Activated CD8-positive, alpha-beta memory T cell treated with anti-CD3 and anti-CD28 coated beads, Interleukin-2, amount 10 ng/mL, durations not matched to agents 7 days and 5 days (primary cell): ENCODE data around the gene GLIS2. TPM values are rescaled to one million over a fixed set of nuclear protein-coding genes. Genes with fewer than 3 reads are reported as not detected.
"Not testable (repeated sequence)": the region's sequence is repeated elsewhere in the genome, so short reads cannot be mapped to it uniquely, and the experiment has no call there.

ENCODE experiments used
- ATAC-seq: fragments of 150-1000 bp; cut with Tn5 transposase; one replicate; pipeline ENCODE4 v1.10.0; 2021; ENCODE audit warnings: moderate library complexity
- CTCF ChIA-PET: fragments of 350-600 bp; sonication (Branson Sonifier 250); formaldehyde crosslinking; loops from one replicate; lab custom pipeline; 2021; ENCODE audit warnings: antibody characterized with exemption; lab: Charles Lee
- DNase-seq: peaks from one replicate; pipeline ENCODE4 v3.0.0-alpha.2; 2020
- H3K27ac Mint-ChIP-seq: one replicate; pipeline ENCODE4 v1.8.0; 2021; ENCODE audit warnings: mild to moderate bottlenecking, mixed read lengths
- H3K27me3 Mint-ChIP-seq: one replicate; pipeline ENCODE4 v1.8.0; 2021; ENCODE audit warnings: mixed read lengths
- H3K36me3 Mint-ChIP-seq: one replicate; pipeline ENCODE4 v1.8.0; 2021; ENCODE audit warnings: mild to moderate bottlenecking, mixed read lengths
- H3K4me1 Mint-ChIP-seq: one replicate; pipeline ENCODE4 v1.8.0; 2021; ENCODE audit warnings: mixed read lengths
- H3K4me3 Mint-ChIP-seq: one replicate; pipeline ENCODE4 v1.8.0; 2021; ENCODE audit warnings: mild to moderate bottlenecking, moderate library complexity, mixed read lengths
- H3K9me3 Mint-ChIP-seq: one replicate; pipeline ENCODE4 v1.8.0; 2022; ENCODE audit warnings: low read depth, mixed read lengths
- total RNA-seq, 2 experiments: library from RNA; stranded (reverse); gene quantifications; one replicate each; pipeline ENCODE4 v1.2.3, GENCODE V29; 2021

GLIS2 gene
- total RNA-seq, 2 experiments from 2014 or later: 0.55 to 0.63 TPM

DNA sequence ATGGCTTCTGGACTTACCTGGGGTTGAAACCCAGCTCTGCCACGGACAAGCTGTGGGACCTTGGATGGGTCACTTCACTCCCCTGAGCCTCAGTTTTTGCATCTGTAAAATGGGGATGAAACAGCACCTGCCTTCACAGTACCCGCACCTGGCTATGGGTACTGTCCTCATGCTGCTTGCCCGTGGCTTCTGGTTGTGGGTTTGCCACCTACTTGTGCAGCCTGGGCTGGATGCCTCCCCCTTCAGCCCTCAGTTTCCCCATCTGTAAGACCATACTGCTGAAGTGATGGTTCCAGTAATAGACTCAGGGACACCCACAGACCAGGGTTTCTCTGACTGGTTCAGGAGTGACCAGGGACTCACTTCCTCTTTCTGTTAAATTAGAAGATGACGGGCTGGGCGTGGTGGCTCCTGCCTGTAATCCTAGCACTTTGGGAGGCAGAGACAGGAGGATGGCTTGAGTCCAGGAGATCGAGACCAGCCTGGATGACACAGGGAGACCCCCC lies 9.4 kb downstream of the GLIS2 start:
- ATAC-seq (no peak), DNase-seq (no peak)
- Mint-ChIP-seq H3K9me3 (no peaks in the 10 kb centered on the region), H3K27me3 (peaks cover 10% of the 10 kb centered on the region), H3K4me3 (no peak overlapping the region), H3K4me1 (peaks cover 3% of the 10 kb centered on the region), H3K27ac (no peak overlapping the region), H3K36me3 (no peaks in the 10 kb centered on the region)
- CTCF ChIA-PET: interaction anchor here (0.7 to 7.5 kb wide), 8 partner anchors 13 to 71 kb away, joined by 3 to 101 read pairs (median 5); partner anchors contain the start of gene TFAP4

DNA sequence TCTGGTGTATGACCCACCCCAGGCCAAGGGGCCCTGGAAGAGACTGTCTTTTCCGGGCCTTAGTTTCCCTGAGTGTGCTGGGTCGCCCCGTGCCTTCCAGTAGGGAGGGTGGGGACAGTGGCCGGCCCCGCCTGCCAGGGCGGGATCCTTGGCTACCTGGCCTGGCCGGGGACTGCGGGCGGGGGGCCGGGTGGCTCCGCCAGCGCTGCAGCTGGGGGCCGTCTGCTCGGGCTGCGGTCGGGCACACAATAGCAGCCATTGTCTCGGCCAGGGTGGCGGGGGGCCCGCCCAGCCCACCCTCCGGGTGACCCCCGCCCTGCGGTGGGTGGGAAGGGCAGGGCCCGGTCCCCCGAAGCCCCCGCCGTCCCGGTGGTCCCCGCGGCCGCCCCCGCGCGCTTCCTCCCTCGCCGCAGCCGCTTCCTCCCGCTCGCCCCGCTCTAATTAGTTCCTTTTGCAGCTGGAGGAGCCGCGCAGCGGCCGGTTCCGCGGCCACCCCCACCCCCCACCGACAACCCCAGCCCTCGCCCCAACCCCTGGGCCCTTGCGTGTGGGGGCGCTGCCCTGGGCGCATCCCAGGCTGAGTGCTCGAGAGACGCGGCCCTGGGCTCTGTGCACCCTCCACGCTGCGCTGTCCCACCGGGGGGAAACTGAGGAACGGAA lies 11.6 kb downstream of the GLIS2 start:
- no peaks in the 10 kb centered on the region for H3K36me3 Mint-ChIP-seq

DNA sequence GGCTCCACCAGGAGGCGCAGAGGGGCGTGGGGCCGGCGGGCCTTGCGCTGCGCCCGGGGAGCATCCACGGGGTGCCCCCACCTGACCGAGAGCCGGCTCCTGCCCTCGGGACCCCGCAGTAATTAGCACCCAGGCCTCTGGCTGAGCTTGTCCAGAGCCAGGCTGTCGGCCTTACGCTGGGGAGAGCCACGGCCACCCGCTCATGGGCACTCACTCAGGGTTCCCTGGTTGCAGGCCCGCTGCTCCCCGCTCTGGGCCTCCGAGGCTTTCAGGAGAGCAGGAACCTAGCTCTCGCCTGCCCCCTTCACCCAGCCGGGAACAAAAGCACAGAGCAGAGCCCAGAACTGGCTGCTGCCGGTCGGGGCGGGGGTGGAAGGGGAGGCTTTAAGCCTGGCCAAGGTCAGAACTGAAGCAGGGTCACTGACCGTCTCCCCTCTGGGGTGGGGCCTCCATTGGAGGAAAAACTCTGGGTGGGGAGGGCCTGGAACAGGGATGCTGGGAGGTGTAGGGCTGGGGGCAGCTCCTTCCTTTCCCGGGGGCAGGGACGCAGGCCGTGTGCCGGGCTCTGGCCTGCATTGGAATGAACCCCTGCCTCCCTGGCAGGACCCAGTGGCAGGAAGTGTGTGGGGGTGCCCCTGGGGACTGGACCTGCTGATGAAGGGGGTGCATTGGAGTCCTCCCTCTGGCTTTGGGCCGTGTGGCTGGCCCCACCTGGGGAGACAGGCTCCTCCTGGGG lies 12.3 kb downstream of the GLIS2 start:
- peak; percentile 65 for DNase-seq
- H3K4me3 Mint-ChIP-seq: no peak overlapping the region
- no peaks in the 10 kb centered on the region for H3K36me3 Mint-ChIP-seq
- peaks cover 3% of the 10 kb centered on the region for H3K4me1 Mint-ChIP-seq
- CTCF ChIA-PET: interaction anchor here (0.7 to 7.5 kb wide), 20 partner anchors 9 to 345 kb away, joined by 3 to 101 read pairs (median 6); partner anchors contain the start of gene TFAP4
- no peak overlapping the region for H3K27ac Mint-ChIP-seq
- peaks cover 10% of the 10 kb centered on the region for H3K27me3 Mint-ChIP-seq
- H3K9me3 Mint-ChIP-seq: no peaks in the 10 kb centered on the region
- ATAC-seq: peak; percentile 72

More for the DNA sequence above, 11.6 kb downstream of the GLIS2 start:
- no peak overlapping the region for H3K27ac Mint-ChIP-seq
- no peak for DNase-seq
- H3K4me1 Mint-ChIP-seq: peaks cover 3% of the 10 kb centered on the region
- ATAC-seq: no peak
- CTCF ChIA-PET: interaction anchor here (0.9 to 7.5 kb wide), 21 partner anchors 8 to 344 kb away, joined by 3 to 101 read pairs (median 5); partner anchors contain the start of genes GLIS2 and TFAP4
- peaks cover 10% of the 10 kb centered on the region for H3K27me3 Mint-ChIP-seq
- H3K4me3 Mint-ChIP-seq: no peak overlapping the region
- no peaks in the 10 kb centered on the region for H3K9me3 Mint-ChIP-seq

- H3K4me3 Mint-ChIP-seq: no peak overlapping the region
- H3K36me3 Mint-ChIP-seq: no peaks in the 10 kb centered on the region
- CTCF ChIA-PET: interaction anchor here (0.9 to 7.5 kb wide), 25 partner anchors 8 to 346 kb away, joined by 3 to 101 read pairs (median 5); partner anchors contain the start of gene TFAP4
- H3K9me3 Mint-ChIP-seq: no peaks in the 10 kb centered on the region
- no peak overlapping the region for H3K27ac Mint-ChIP-seq
- peaks cover 10% of the 10 kb centered on the region for H3K27me3 Mint-ChIP-seq
- H3K4me1 Mint-ChIP-seq: peaks cover 3% of the 10 kb centered on the region
- no peak for DNase-seq
- ATAC-seq: no peak
These were observed 13.2 kb downstream of the GLIS2 start for GRCh38 chr16:4328782-4329775.

- no peaks in the 10 kb centered on the region for H3K36me3 Mint-ChIP-seq
- peaks cover 10% of the 10 kb centered on the region for H3K27me3 Mint-ChIP-seq
- peaks cover 3% of the 10 kb centered on the region for H3K4me1 Mint-ChIP-seq
- H3K4me3 Mint-ChIP-seq: no peak overlapping the region
- peak; percentile 82 for ATAC-seq
- H3K9me3 Mint-ChIP-seq: no peaks in the 10 kb centered on the region
- no peak overlapping the region for H3K27ac Mint-ChIP-seq
- CTCF ChIA-PET: interaction anchor here (0.7 to 7.5 kb wide), 18 partner anchors 9 to 348 kb away, joined by 3 to 101 read pairs (median 4); partner anchors contain the start of gene TFAP4
- peak; percentile 82 for DNase-seq
These were observed 14.5 kb downstream of the GLIS2 start for GRCh38 chr16:4330277-4330874.

GRCh38 chr16:4332083-4332482 lies 16.2 kb downstream of the GLIS2 start:
- Mint-ChIP-seq H3K9me3 (no peaks in the 10 kb centered on the region), H3K4me1 (peaks cover 3% of the 10 kb centered on the region), H3K27me3 (peaks cover 6% of the 10 kb centered on the region), H3K4me3 (no peak overlapping the region), H3K36me3 (no peaks in the 10 kb centered on the region), H3K27ac (no peak overlapping the region)
- DNase-seq: no peak
- no peak for ATAC-seq
- CTCF ChIA-PET: interaction anchor here (1.2 to 7.5 kb wide), 7 partner anchors 7 to 349 kb away, joined by 3 to 101 read pairs (median 5); no protein-coding TSS in a partner anchor

DNA sequence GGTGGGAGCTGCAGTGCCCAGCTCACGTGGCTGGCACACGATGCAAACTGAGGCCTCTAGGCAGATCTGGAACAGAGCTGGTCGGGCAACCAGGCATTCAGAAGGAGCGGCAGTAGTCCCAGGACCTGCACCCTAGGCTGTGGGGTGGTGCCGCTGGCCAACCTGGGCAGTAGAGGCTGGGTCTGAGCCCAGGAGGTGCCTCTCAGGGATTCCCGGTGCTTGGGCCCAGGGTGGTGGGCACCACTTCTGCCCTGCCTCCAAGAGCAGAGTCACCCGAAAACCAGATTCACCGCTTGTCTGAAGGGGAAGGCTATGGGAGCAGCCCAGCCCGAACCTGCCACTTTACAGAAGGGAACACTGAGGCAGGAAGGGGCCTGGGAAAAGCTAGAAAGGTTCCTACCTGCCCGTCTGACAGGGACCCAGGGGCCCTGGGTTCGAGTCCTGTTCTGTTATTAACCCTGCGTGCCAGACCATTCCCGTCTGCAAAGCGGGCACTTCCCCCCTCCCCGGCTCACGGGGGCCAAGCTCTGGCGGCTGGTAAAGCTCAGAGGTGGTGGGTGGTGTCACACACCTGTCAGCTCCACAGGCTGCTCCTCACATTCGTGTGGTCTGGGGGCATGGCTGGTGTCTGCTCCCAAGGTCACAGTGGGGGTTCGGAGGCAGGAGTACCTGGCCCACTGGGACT lies 16.9 kb downstream of the GLIS2 start:
- Mint-ChIP-seq H3K9me3 (no peaks in the 10 kb centered on the region), H3K4me1 (peaks cover 3% of the 10 kb centered on the region), H3K4me3 (no peak overlapping the region), H3K36me3 (no peaks in the 10 kb centered on the region), H3K27me3 (peaks cover 6% of the 10 kb centered on the region), H3K27ac (no peak overlapping the region)
- no peak for DNase-seq
- CTCF ChIA-PET: interaction anchor here (1.2 to 7.5 kb wide), 5 partner anchors 26 to 350 kb away, joined by 3 to 101 read pairs (median 6); no protein-coding TSS in a partner anchor
- no peak for ATAC-seq

DNA sequence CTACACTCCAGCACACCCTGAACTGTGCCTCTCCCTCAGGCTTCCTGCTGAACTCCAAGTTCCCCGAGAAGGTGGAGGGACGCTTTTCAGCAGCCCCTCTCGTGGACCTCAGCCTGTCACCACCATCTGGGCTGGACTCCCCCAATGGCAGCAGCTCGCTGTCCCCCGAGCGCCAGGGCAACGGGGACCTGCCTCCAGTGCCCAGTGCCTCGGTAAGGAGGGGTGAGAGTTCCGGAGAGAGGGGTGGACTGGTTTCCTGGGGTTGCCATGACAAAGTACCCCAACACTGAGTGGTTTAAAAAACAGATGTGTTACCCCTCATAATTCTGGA lies 17.4 kb downstream of the GLIS2 start:
- H3K36me3 Mint-ChIP-seq: no peaks in the 10 kb centered on the region
- peaks cover 6% of the 10 kb centered on the region for H3K27me3 Mint-ChIP-seq
- no peak for ATAC-seq
- no peak for DNase-seq
- H3K4me1 Mint-ChIP-seq: peaks cover 2% of the 10 kb centered on the region
- H3K4me3 Mint-ChIP-seq: no peak overlapping the region
- CTCF ChIA-PET: interaction anchor here (1.6 kb wide), 1 partner anchor 27 kb away, joined by 5 read pairs; no protein-coding TSS in a partner anchor
- H3K27ac Mint-ChIP-seq: no peak overlapping the region
- H3K9me3 Mint-ChIP-seq: no peaks in the 10 kb centered on the region

DNA sequence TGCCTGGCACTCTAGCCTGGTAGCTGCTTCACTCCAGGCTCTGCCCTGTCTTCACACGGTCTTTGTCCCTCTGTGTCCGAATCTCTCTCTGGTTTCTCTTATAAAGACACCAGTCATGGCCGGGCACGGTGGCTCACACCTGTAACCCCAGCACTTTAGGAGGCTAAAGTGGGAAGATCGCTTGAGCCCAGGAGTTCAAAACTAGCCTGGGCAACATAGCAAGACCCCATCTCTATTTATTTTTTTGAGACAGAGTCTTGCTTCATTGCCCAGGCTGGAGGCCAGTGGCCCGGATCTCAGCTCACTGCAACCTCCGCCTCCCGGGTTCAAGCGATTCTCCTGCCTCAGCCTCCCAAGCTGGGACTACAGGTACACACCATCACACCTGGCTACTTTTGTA lies 17.8 kb downstream of the GLIS2 start:
- DNase-seq, H3K27me3 Mint-ChIP-seq, H3K27ac Mint-ChIP-seq, H3K4me3 Mint-ChIP-seq, CTCF ChIA-PET, H3K4me1 Mint-ChIP-seq, H3K9me3 Mint-ChIP-seq, H3K36me3 Mint-ChIP-seq, ATAC-seq: not testable (repeated sequence)

DNA sequence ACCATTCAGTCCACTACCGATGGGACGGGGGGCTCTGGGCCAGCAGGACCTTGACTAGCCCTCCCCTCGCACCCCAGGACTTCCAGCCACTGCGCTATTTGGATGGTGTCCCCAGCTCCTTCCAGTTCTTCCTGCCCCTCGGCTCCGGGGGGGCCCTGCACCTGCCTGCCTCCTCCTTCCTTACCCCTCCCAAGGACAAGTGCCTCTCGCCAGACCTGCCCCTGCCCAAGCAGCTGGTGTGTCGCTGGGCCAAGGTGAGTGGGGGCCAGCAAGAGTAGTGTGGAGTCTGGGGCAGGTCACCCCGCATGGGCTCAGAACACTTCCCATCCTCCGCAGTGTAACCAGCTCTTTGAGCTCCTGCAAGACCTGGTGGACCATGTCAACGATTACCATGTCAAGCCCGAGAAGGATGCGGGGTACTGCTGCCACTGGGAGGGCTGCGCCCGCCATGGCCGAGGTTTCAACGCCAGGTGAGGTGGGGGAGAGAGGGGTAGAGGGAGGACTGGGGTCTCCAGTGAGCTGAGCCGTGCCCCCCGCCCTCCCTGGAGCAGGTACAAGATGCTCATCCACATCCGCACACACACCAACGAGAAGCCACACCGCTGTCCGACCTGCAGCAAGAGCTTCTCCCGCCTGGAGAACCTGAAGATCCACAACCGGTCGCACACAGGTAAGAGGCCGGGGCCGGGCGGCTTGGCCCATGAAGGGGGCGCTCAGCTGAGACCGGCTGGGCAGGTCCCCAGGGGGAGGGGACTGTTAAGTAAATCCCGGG lies 19.0 kb downstream of the GLIS2 start:
- H3K27ac Mint-ChIP-seq: no peak overlapping the region
- no peaks in the 10 kb centered on the region for H3K4me1 Mint-ChIP-seq
- CTCF ChIA-PET: interaction anchor here (1.5 kb wide), 1 partner anchor 8 kb away, joined by 4 read pairs; no protein-coding TSS in a partner anchor
- H3K4me3 Mint-ChIP-seq: no peak overlapping the region
- H3K27me3 Mint-ChIP-seq: no peaks in the 10 kb centered on the region
- H3K36me3 Mint-ChIP-seq: no peaks in the 10 kb centered on the region
- H3K9me3 Mint-ChIP-seq: no peaks in the 10 kb centered on the region
- ATAC-seq: no peak
- DNase-seq: no peak
